CD4-positive, alpha-beta T cell treated with Interleukin-12 subunit alpha and Interleukin-12 subunit beta, for 1 hour (primary cell): ENCODE results near the gene KLK15.
"Not testable (repeated sequence)": the region's sequence is repeated elsewhere in the genome, so short reads cannot be mapped to it uniquely, and the experiment has no call there.

Source experiments
- DNase-seq: peaks from one replicate; pipeline ENCODE4 v3.0.0-alpha.2; 2020

The KLK15 gene

DNA sequence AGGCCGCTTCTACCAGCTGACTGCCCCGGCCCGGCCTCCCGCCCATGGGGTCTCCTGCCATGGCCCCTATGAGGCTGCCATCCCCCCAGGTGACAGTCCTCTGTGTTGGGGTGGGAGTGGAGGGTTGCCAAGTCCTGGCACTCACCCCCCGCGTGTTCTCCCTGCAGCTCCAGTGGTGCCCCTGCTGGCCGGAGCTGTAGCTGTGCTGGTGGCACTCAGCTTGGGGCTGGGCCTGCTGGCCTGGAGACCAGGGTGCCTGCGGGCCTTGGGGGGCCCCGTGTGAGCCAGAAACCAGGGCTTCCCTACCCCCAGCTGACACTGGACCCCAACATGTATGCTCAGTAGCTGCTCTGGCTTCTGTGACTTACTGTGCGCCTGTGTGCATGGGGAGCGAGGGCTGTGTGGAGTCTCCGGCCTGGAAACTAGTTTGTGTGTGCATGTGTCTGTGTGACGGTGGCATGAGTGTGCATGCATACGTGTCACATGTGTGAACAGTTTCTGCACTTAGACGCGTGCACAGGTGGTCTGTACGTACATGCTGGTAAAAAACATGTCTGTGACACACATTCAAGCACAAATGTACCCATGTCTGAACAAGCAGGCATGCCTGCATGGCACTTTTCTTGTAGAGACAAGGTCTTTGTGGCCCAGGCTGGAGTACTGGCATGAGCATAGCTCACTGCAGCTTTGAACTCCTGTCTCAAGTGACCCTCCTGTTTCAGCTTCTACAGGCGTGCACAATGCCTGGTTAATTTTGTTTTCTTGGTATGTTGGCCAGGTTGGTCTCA is 38.3 kb downstream of the KLK15 start:
- DNase-seq: no peak

DNA sequence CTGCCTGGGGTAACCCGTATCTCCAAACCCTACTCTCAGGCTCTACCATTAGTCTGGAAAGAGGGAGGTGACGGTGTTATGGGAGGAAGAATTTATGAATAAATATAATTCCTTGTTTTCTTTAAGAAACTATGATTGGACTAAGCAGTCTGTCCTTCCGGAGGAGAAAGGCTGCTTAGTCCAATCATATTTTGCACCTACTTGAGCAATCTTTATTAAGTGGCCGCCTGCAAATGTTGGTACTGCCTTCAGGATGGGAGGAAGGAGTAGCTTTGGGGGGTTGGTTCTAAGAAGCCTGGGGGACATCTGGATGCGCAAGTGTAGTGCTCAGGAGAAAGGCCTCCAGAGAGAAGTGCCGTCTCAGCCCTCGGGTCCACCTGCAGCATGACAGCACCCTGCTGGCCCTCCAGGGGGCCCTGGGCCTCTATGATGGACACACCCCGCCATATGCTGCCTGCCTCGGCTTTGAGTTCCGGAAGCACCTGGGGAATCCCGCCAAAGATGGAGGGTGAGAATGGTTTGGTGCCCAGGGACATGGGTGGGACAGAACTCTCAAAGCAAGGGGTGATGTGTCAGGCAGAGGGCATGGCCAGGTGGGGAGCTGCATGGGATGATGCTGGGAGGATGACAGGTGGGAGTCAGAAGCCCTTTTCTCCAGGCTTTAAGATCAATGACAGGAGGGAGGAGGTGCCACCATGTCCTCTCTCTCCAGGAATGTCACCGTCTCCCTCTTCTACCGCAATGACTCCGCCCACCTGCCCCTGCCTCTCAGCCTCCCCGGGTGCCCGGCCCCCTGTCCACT is 39.1 kb downstream of the KLK15 start:
- no peak for DNase-seq

DNA sequence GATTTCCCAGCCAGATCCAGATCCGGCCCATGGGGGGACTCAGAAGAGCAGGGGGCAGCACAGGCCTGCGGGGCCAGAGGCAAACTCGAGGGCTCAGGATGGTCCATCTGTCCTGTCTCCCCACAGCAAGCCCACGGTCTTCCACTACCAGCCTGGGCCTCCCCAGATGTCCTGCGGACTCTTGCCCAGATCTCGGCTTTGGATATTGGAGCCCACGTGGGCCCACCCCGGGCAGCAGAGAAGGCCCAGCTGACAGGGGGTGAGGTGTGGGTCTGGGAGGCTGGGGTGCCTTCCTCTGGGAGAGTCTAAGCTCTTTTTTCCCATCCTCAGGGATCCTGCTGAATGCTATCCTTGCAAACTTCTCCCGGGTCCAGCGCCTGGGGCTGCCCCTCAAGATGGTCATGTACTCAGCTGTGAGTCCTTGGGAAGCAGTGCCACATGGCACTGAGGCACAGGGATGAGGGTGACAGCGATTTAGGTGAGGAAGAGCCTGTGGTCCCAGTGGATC is 39.8 kb downstream of the KLK15 start:
- no peak for DNase-seq

DNA sequence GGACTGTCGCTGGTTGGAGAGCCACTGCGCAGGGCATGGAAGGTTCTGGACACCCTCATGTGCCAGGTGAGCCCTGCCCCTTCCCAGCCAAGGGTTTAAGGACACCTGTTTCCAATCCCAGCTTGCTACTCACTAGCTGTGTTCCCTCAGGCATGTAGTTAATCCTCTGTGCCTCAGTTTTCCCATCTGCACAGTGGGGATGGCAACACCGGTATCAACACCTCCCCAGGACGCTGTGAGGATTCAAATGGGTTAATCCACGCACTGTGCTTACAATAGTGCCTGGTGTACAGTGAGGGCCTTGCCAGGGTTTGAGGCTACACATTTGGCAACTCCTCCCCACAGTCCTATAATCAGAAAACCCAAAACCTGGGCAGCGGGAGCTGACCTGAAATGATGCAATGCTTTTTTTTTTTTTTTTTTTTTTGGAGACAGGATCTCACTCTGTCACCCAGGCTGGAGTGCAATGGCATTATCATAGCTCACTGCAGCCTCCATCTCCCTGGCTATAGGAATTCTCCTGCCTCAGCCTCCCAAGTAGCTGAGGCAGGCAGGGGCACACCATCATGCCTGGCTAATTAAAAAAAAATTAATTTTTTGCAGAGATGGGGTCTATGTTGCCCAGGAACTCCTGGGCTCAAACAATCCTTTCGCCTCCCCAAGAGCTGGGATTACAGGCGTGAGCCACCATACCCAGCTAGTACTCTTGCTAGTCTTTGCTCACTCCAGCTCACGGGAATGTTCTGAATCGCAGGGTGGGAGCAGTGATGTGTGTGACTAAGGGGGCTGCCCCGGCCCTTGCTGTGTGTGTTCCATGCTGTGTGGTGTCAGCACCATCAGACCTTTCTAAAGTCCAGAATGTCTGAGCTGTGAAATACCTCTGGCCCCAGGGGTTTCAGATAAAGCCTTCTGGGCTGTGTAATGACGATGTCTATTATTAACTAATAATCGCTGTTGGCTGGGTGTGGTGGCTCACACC is 40.8 kb downstream of the KLK15 start:
- DNase-seq: no peak

DNA sequence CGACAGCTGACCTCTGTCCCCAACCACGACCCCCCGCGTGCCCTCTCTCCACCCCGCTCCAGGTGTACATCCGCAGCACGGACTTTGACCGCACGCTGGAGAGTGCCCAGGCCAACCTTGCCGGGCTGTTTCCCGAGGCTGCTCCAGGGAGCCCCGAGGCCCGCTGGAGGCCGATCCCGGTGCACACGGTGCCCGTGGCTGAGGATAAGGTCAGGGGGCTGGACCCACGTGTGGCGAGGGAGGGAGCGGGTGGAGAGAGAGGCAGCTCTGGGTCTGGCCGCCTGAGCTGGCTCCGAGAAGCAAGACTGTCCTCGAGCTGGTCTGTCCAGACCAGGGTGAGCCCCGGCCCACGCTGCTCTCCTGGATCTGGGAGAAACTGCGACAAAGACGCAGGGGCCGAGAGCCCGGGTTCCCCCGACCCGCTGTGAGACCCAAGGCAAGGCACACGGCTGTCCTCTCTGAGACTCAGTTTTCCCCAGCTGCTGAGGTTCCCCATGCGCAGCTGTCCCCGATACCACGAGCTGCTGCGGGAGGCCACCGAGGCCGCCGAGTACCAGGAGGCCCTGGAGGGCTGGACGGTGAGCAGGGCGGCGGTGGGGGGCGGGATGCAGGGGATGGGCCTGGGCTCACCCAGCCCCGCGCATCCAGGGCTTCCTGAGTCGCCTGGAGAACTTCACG is 41.6 kb downstream of the KLK15 start:
- DNase-seq: no peak

DNA sequence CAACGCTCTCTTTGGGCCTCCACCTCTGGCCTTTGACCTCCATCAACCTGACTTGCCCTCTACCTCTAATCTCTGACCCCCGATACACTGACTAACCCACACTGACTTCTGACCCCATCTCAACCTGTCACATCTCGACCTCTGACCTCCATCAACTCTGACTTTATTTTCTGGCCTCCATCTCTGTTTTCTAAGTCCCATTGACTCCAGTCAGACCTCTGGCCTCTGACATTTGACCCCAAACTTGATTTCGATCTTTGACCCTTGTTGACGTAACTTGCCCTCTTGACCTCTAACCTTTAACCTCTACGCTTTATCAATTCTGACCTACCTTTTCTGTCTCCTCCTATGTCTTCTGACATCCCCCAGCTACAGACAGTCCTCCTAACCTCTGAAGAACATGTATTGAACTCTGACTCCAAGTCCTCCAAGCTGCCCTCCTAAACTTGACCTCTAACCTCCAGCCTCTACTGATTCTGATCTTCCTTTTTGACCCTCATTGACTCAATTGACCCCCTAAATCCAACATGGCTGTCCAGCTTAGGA is 42.4 kb downstream of the KLK15 start:
- DNase-seq: no peak

DNA sequence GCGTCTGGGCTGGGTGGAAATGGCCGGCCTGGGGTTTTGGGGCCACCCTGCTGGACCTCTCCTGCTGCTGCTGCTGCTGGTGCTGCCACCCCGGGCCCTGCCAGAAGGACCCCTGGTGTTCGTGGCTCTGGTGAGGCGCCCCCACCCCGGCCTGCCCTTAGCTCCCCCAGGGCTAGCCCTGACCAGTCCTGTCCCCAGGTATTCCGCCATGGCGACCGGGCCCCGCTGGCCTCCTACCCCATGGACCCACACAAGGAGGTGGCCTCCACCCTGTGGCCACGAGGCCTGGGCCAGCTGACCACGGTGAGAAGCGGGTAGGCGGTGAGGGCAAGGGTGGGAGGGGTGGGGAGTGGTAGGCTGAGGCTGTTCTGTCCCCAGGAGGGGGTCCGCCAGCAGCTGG is 43.0 kb downstream of the KLK15 start, which contains the start of gene ACP4:
Gene ACP4, plus strand, starts transcription at position 20 of the 400 bp plus-strand sequence. Its CDS starts 0 bp downstream, at position 20.
- DNase-seq: no peak

DNA sequence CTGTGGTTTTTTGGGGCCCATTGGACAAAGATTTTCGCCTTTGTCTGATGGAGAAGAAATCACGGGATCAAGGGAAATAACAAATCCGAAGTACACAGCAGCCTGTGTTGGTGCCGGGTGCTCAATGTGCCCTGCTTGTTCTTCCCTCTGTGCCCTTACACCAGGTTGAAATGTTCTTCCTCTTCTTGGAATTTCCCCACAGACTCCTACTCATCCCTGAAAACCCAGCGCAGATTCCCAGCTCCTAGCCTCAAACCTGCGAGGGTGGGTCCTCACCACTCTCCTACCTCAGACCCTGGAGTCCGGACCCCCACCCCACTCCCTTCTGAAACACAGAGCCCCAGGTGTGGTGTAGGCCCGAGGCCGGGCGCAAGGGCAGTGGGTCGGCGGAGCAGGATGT is 48.0 kb downstream of the KLK15 start:
- DNase-seq: no peak

DNA sequence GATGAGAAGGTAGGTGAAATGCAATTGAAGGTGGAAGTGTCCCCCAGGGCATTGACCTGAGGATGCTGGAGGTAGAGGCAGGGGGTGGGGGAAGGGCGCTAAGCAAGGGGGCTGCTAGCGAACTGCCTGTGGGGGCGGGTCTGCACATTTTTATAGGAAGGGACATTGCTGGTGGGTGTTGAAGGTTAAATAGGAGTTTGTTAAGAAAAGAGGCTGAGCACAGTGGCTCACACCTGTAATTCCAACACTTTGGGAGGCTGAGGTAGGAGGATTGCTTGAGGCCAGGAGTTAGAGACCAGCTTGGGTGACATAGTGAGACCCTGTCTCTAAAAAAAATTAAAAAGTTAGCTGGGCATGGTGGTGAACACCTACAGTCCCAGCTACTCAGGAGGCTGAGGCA is 48.7 kb downstream of the KLK15 start:
- no peak for DNase-seq

DNA sequence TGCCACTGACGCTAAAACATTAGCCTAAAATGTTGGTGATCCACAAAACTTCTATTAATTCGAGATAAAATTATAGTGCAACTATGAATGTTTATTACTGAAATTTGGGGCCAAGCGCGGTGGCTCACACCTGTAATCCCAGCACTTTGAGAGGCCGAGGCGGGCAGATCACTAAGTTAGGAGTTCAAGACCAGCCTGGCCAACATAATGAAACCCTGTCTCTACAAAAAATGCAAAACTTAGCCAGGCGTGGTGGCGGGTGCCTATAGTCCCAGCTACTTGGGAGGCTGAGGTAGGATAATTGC is 49.6 kb downstream of the KLK15 start:
- not testable (repeated sequence) for DNase-seq

DNA sequence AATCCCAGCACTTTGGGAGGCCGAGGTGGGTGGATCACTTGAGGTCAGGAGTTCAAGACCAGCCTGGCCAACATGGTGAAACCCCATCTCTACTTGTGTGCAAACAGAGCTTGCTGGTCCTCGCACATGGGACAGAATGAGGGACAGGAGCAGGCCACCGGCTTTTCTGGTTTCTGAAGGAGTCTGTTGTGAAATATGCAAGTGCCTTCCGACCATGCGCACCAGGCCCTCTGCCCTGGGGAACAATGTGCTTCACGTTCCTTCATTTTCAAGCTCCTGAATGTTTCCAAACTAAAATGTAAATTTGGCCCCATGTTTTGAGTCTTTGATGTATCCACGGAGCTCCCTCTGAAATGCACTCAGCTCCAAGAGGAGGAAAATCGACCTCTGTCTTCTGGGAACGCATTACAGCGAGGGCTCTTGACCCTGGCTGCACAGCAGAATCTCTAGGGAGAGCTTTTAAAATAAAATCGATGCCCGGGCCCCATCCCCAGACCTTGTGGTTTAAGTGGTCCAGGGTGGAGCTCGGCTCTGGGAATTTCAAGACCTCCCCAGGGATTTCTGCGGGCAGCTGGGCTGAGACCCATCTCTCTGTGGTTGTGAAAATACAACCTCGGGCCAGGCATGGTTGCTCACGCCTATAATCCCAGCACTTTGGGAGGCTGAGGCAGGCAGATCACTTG is 52.5 kb downstream of the KLK15 start:
- no peak for DNase-seq

DNA sequence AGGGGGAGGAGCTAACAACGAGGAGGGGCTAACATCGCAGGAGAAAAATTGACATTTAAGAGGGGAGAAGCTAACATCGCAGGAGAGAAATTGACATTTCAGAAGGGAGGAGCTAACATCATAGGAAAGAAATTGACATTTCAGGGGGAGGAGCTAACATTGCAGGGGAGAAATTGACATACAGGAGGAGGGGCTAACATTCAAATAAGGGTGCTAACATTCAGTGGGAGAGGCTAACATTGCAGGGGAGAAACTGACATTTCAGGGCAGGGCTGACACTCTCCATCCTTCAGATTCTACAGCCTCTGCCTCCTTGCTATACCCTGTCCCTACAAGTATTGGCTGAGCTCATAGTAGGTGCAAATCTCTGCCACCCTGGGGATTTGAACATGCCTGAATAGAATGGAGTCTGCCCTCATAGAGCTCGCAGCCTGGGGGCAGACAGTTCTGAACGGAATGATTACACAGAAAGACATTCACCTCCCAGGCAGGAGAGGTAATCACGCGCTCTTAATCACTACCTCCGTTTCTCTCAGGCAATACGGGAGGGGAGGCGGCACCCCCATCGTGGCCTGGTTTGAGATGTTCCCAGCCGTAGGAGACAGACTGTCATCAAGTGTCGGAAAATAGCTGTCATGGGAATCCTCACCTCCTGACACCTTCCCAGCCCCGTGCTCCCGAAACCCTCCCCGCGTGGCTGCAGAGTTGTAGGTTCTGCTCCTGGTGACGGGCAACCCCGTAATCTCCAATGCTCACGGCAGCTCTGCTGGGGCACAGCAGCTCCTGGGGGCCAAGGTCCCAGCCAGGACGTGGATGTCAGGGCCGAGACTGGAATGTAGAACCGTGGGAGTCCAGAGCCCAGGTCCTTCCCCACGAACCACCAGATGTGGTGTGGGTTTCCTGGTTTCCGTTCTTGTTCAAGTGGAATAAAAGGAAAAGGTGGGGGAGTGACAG is 53.6 kb downstream of the KLK15 start:
- no peak for DNase-seq

DNA sequence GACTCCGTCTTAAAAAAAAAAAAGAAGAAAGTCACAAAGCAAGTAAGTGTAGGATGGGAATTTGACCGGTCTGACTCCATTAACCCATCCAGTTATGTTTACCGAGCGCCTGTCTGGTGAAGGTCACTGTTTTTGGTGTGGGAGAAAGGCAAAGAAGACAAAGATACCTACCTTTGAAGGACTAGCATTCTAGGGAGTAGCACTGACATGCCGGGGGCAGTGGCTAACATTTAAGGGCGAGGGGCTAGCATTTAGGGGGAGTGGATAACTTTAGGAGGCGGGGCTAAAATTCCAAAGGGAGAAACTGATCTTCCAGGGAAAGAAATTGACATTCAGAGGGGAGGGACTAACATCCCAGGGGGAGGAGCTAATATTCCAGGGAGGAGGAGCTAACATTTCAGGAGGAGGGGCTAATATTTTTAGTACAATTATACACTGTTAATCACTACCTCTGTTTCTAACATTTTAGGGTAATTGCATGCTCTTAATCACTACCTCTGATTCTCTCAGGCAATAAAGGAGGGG is 54.4 kb downstream of the KLK15 start:
- no peak for DNase-seq

DNA sequence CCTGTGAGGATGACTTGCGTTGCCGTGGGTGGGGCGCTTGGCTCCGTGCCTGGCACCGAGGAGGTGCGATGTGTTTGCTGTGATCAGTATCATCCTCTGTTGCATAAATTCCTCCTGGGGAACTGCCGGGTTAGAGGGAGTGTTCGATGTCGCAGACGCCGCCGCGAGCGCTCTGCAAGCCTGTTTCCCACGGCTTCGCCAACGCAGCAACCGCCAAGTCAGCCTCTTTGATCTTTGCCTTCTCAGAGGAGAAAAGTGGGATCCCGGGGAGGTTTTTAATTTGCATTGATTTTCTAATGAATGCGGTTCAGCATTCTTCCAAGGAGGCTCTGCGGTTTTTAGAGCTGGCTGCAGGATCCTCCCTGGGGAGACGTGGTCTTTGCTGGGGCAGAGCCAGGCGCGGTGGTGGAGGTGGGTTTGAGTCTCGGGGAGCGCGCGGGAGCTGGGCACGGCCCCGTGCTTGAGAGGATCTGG is 55.5 kb downstream of the KLK15 start:
- no peak for DNase-seq

DNA sequence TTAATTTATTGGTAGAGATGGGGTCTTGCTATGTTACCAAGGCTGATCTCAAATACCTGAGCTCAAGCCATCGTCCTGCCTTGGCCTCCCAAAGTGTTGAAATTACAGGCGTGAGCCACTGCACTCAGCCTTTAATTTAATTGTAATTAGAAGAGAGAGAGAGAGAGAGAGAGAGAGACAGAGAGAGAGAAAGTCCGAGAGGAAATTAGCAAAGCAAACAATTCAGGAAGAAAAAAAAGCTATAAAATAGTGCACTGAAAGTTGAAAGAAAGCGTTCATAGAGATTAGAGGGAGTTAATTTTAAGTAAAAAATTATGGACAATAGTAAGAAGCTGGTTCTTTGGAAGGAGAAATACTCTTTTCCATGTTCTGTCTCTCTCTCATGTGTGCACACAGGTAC is 56.1 kb downstream of the KLK15 start:
- no peak for DNase-seq

DNA sequence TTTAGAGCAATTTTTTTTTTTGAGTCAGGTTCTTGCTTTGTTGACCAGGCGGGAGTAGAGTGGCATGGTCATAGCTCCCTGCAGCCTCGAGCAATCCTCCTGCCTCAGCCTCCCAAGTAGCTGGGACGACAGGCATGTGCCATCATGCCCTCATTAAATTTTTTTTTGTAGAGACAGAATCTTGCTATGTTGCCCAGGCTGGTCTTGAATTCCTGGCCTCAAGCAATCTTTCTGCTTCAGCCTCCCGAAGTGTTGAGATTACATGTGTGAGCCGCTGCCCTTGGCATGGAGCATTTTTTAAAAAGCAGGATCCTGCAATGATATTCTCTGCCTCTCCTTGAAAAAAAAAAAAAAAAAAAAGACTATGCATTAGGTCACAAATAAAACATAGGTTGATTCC is 57.2 kb downstream of the KLK15 start:
- DNase-seq: no peak
